Endothelial cell of hepatic sinusoid (primary cell): ENCODE measurements around the gene CARHSP1.
"Not testable (repeated sequence)": the region's sequence is repeated elsewhere in the genome, so short reads cannot be mapped to it uniquely, and the experiment has no call there.

Source experiments
- in situ Hi-C: cut with HindIII; loops from 2 replicates; pipeline ENCODE4 v1.10.0; 2017; ENCODE audit warnings: low sequenced_read_pairs

CARHSP1 gene

GRCh38 chr16:8868416-8869211 lies at the start of gene CARHSP1:
TSS of gene CARHSP1 (minus strand) at chr16:8869006. CDS start at chr16:8859328, 9,678 bp downstream.
- in situ Hi-C loops = no loop called here

- in situ Hi-C loops = not testable (repeated sequence)
Measured at GRCh38 chr16:8917336-8917735, 48.5 kb upstream of the CARHSP1 start.

DNA sequence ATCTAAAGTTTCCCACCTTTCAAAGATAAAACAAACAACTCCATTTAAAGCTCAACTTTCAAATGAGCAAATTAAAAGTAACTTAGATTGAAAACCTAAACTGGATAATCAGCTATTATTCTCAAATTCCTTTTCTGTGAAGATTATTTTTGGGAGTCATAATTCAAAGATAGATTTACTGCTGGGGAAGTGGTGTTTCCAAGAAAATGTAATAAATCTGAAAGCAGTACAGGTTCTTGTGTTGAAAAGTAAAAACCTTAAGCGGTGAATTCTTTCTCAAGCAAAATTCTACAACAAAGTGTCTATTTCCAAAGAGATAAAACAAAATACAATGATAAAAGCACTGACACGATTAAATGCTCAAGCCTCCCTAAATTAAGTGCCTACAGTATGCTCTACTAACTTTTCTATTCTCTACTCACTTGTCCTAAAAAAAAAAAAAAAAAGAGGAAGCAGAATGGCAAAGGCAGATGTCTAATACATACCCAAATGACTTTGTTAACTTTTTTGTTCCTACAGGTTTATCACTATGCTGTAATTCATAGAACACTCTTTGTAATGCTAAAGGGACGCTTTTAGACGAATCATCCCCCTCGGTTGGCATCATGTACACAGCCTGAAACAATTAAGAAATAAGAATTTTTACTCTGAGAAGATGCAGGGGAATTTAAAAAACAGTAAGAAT lies 47.9 kb upstream of the CARHSP1 start:
- in situ Hi-C loops = no loop called here

- in situ Hi-C loops = no loop called here
Measured at GRCh38 chr16:8915722-8916301, 47.0 kb upstream of the CARHSP1 start.

DNA sequence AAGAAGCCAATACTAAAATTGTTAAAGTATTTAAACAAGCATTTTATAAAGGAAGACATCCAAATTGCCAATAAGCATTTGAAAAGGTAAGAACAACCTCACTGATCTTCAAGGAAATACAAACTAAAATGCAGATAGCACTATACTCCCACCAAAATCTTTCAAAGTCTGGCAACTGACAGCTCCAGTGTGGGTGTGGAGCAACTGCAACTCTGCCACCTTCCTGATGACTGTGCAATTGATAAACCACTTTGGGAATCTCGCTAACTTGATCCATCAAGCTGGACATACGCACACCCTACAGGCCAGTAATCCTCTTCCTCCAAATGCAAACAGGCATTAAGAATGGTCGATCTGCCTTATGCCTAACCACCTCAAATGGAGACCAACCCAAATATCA lies 45.3 kb upstream of the CARHSP1 start:
- in situ Hi-C loops = no loop called here

DNA sequence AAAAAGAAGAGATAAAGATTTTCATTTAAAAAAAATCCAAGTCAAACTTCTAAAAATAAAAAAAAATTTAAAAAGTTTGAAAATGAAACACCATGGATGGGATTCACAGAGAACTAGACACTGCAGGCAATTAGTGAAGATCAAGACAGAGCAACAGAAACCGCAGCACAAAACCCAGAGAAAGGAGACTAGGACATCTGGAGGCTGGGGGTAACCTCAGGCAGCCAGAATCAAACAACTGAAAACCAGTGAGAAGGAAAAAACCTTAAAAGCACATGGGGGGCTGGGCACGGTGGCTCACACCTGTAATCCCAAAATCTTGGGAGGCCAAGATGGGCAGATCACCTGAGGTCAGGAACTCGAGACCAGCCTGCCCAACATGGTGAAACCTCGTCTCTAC lies 44.0 kb upstream of the CARHSP1 start:
- in situ Hi-C loops = no loop called here

DNA sequence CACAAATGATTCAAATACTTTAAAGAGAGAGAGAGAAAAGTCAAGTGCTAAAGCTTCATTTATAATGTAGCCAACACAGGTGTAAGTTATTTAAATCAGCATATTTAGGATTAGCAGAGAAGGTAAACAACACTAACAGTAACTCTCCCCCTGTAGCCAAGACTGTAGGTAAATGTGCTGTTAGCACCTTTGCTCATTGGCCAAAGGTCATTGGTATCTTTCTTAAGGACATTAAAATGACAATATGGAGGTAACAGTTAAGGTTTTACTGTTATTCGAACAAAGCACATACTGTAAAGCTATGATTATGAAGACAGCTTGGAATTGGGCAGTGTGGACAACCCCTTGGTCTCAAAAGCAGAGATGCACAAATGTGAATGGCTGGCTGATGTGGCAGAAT lies 42.0 kb upstream of the CARHSP1 start:
- in situ Hi-C loops = no loop called here

- in situ Hi-C loops = no loop called here
Measured at GRCh38 chr16:8908810-8909468, 40.1 kb upstream of the CARHSP1 start.

- in situ Hi-C loops = no loop called here
Measured at GRCh38 chr16:8907096-8907495, 38.3 kb upstream of the CARHSP1 start.

DNA sequence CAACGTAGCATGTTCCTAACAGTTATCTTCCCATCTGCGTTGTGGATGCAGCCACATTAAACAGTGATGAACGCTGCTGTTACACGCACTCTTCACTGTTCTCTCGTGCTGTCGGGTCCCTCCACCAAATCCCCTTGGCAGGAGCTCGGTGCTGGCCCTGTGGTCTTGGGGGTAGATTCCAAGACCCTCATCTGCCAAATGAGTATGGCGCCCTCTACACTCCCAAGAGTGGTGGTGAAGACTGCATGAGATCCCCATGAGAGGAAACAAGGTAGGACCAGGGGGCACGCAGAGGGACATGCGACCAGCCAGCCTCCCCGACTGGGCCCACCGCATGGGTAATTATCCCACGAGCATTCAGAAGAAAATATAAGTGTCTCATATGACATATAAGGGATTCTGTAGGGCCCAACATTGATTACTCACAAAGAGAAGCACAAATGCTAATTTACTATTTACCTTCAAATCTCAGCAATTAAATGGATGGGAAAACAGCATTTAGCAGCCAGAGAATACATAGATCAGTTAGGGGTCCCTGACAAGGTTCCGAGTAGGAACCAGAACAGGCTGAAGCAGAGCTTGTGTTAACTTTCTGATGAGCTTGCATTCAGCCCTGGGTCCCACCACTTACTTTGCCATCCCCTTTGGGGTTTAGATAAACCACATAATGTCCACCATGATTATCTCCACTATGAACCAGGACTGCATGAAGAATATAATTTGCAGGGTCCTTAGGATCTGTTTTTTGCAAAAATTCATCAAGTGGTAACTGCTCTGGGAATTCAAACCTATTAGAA lies 37.2 kb upstream of the CARHSP1 start:
- in situ Hi-C loops = no loop called here

DNA sequence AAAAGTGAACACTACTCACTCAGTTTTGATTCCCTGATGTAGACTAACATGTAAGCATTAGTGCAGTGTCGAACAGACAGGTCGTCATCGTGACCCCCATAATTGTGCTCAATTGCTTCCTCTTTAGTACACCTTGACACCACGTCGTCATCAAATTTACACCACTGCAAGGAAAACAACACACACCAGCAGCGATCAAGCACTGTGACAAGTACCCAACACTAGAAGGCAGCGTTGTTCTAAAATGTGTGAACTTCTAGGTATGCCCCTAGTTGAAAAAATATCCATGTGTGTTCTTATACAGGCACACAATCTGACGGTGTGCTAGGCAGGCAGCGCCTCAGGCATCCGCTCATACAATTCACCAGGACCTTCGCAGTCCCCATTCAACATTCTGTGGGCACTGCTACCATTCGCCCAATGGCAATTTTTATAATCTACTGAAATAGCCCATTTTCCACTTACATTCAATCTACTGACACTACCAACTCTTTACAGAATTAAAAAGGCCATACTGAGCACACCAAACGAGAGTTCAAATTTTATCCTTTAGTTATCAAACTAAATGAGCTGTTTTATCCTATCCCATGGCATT lies 36.5 kb upstream of the CARHSP1 start:
- in situ Hi-C loops = no loop called here

- in situ Hi-C loops = no loop called here
Measured at GRCh38 chr16:8904018-8904430, 35.2 kb upstream of the CARHSP1 start.

- in situ Hi-C loops = no loop called here
Measured at GRCh38 chr16:8903004-8903403, 34.2 kb upstream of the CARHSP1 start.

DNA sequence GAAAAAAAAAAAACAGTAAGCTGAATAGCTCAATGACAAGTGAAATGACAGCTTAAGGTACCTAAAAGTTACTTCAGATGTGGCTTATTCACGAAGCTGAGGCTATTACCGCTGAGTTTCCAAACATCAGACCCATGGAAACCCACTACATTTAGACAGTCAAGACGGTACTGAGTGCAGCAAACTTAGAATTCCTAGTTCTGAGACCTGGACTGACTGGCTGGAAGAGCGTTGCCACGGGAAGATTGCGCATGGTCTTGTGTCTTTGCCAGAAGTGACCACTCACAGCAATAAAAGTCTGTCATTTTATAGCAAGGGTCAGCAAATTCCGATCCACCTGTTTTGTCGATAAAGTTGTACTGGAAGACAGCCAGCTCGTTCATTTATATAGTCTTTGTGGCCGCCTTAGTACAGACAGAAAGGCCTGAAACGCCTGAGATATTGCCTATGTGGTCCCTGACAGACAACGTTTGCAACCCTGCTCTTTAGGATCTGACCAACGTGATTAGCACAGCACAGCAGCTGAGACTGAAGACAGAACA lies 32.6 kb upstream of the CARHSP1 start:
- in situ Hi-C loops = no loop called here

- in situ Hi-C loops = no loop called here
Measured at GRCh38 chr16:8900343-8900742, 31.5 kb upstream of the CARHSP1 start.

DNA sequence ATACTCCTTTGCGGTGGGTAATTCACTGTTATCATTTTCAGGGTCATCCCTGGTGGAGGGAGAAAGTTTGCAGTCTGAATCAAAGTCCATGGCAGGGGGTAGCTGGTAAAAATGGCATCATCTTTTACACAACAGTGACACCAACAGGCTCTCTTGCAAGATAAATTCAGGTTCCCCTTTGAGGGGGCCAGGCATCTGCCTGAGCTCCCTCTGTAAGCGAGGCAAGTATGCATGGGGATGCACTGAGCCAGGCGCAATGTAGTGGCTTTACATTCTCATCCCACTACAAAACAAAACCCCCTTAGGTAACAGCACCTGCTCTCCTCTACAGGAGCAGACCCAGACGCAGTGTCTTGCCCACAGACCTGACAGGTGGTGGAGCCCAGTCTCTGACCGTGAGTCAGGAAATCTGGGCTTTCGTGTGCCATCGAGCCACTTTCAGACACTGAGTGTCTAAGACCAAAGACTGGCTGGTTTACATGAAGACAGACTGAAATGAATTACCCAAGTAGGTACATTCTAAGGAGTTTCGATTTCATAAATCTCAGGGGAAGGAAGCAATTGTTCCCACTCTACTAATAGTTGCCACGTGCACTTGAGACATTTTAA lies 31.0 kb upstream of the CARHSP1 start:
- in situ Hi-C loops = no loop called here

DNA sequence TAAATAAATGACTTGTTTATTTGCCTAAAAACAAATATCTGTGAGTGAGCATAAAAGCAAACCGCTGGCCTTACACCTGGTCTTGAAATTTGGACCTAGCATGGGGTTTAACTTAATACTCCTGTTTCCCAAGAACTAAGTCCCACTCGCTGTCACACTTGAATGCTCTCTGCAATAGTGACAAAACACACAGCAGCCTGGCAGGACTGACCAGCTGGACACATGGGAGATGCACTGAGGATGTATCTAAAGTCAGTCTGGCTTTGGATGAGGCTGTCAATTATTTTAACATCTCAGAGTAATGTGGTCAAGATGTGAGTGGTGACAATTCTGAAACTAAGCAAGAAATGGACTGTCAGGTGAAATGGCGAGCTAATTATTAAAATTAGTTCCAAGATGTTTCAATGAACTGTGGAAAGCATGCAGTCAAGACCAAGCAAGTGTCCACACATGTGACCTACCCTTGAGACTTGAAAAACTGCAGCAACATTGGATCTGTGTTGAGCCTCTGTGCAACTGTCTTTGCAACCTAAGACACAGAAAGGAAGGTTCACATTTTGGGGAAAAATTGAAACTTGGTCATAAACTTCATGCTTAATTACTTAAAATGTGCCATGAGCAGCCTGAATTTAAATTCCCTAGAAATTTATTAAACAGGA lies 30.0 kb upstream of the CARHSP1 start:
- in situ Hi-C loops = no loop called here

GRCh38 chr16:8894736-8895334 lies 26.0 kb upstream of the CARHSP1 start:
- in situ Hi-C loops = loop anchor here (5.0 kb wide), 2 partner anchors 52 to 93 kb away; no protein-coding TSS in a partner anchor
